Mucosa of descending colon (tissue), 3 donors: Measurements from ENCODE around the gene RNF227. TPM values are rescaled to one million over a fixed set of nuclear protein-coding genes. Genes with fewer than 3 reads are reported as not detected.

ENCODE experiments used
- ATAC-seq: fragments of 200-7000 bp; cut with Tn5 transposase; one replicate; pipeline ENCODE4 v1.9.1; 2020; ENCODE audit warnings: mild to moderate bottlenecking, moderate library complexity
- DNase-seq, 3 donors: peaks; one replicate each; pipeline ENCODE4 v3.0.0-alpha.2; 2020
- H3K36me3 ChIP-seq: fragments of 200-600 bp; one replicate; pipeline ENCODE4 v1.8.0; 2021; ENCODE audit warnings: low read depth, mild to moderate bottlenecking
- H3K4me1 ChIP-seq: fragments of 200-600 bp; one replicate; pipeline ENCODE4 v1.8.0; 2021; ENCODE audit warnings: low read depth, mild to moderate bottlenecking
- H3K4me3 ChIP-seq: fragments of 200-600 bp; one replicate; pipeline ENCODE4 v1.8.0; 2021; ENCODE audit warnings: mild to moderate bottlenecking
- H3K9me3 ChIP-seq: fragments of 200-600 bp; one replicate; pipeline ENCODE4 v1.8.0; 2021; ENCODE audit warnings: mild to moderate bottlenecking
- CTCF ChIP-seq: fragments of 200-600 bp; IDR thresholded peaks from one replicate; pipeline ENCODE4 v1.8.0; 2022; ENCODE audit warnings: antibody characterized with exemption, mild to moderate bottlenecking
- intact Hi-C, 2 donors: fragments of 100-400 bp; cut with DNase I in 1 of 2; cut with micrococcal nuclease in 1 of 2; formaldehyde crosslinking; loops; one replicate each; pipeline versions ENCODE4 v1.11.0 to v1.11.1; 2022; cut with DNase I, micrococcal nuclease
- total RNA-seq, 3 donors: library from RNA; stranded (reverse); fragmentation: NEBNext Ultra II Directional in 2 of 3; extraction: Animal tissue kit (Norgen Biotek cat#: 25700) in 2 of 3; gene quantifications; one replicate each; pipeline versions ENCODE4 v1.2.1 to v1.2.4, GENCODE V29; 2021 to 2023
- donor health status: DM: no; HTN: no; CAD: no; lungs with moderate emphysema.
- donor health status: DM: no; HTN: no; CAD: no.
- donor health status: DM: no; HTN: yes; CAD: no.

RNF227 gene
- total RNA-seq, 3 donors from 2014 or later, result 1.4 to 3.0 (median 2.4) TPM

DNA sequence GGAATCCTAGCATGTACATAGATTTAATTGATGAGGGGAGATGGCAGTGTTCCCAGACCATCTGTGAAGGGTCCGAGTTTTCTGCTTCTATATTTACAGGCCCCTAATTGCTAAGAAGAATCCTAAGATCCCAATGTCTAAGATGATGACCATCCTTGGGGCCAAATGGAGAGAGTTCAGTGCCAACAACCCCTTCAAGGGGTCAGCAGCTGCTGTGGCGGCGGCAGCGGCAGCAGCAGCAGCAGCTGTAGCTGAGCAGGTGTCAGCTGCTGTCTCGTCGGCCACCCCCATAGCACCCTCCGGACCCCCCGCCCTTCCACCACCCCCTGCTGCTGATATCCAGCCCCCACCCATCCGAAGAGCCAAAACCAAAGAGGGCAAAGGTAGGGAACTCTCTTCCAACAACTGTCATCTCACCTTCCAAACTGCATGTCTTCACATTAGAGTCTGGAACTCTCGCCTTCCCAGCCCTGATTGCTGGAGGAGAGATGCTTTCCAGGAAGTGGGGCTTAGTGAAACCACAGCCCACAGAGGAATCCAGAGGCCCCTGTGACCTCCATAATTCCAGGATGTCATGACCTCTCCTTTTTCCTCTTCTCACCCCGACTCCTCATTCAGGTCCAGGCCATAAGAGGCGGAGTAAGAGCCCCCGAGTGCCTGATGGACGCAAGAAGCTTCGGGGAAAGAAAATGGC lies 22.8 kb downstream of the RNF227 start:
- intact Hi-C loops, result no loop called here
- no peaks in the 10 kb centered on the region for H3K9me3 ChIP-seq

GRCh38 chr17:7889166-7889955 lies 26.7 kb downstream of the RNF227 start:
- Histone ChIP-seq H3K36me3 (no peaks in the 10 kb centered on the region), H3K4me3 (no peak overlapping the region), H3K9me3 (no peaks in the 10 kb centered on the region), H3K4me1 (peaks cover 35% of the 10 kb centered on the region)
- peak; percentile 95 to 98 (median 97) for DNase-seq
- peak; percentile 61 for ATAC-seq
- peak; percentile 30 for TF ChIP-seq CTCF
- intact Hi-C loops, result no loop called here

More for the DNA sequence above, 22.8 kb downstream of the RNF227 start:
- ATAC-seq (no peak), DNase-seq (no peak)
- no peak overlapping the region for H3K4me3 ChIP-seq
- H3K4me1 ChIP-seq, result peaks cover 17% of the 10 kb centered on the region
- no peak for TF ChIP-seq CTCF
- H3K36me3 ChIP-seq, result peaks cover 3% of the 10 kb centered on the region

DNA sequence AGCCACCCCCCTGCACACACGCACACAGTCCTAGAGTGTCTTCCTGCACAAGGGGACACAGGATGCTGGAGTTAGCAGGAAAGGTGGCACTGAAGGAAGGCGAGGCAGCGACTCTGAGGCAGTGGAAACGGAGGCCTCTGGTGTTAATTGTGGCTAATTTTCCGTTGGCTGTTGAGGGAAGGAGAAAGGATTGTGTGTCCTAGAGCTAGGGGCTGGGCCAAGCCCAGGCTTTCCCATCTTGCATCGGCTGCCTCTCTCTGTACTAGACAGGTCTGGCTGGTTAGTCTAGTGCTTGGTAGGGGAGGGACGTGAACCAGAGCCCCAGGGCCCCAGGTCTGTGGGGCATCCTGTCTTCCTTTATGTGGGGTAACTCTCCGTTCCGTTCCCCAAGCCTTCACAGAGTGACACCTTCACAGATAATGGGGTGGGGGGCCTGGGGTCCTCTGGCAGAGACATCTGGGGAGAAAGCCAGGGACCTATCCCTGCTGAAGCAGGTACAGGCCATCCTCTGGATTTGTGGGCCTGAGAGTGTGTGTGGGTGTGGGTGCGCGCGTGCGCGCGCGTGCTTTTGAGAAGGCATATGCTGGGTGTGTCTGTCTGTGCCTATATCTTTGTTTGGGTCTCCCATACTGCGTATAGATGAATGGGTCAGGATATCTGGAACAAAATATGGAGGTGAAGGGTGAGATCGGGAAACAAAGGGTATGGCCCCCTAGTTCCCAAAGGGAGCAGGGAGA lies 27.7 kb downstream of the RNF227 start, which contains the start of gene CHD3:
CHD3 (plus strand) TSS at position 606 of the 737 bp plus-strand sequence. CDS start 212 bp downstream, outside the sequence.
- DNase-seq, result peak; percentile 68 to 74 (median 70)
- ATAC-seq, result peak; percentile 39

DNA sequence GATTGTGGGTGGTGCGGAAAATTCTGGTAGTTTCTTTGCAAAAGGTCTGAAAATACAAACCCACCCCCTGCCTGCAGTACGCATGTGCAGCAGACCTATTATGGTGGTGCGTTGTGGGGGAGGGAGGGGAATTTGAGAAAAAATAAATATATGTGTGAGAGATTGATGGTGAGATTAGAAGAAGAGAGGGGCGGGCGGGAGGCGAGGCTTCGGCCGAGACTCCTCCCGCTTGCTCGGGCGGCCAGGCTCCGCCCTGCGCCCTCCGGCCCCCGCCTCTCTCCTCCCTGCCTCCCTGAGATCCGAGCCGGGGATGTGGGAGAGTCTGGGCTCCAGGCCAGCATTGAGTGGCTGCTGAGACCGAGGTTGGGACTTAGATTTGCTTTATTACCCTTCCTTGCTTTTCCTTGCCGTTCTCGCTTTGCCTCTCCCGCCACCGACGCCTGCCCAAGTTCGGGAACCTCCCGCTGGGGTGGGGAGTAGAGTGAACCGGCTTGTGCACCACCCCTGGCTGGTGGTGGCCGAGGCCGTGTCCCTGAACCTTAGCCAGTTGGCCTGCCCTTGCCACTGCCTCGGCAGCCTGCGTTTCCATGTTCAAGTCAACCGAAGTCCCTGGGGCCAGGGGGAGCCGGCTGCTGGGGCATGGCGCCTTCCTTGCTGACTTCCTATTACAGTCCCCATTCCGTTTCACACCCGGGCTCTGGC lies 28.5 kb downstream of the RNF227 start:
- peak; percentile 85 for ATAC-seq
- peak; percentile 6 for TF ChIP-seq CTCF
- intact Hi-C loops, result no loop called here
- Histone ChIP-seq H3K4me1 (peaks cover 38% of the 10 kb centered on the region), H3K9me3 (no peaks in the 10 kb centered on the region), H3K36me3 (no peaks in the 10 kb centered on the region), H3K4me3 (peak overlapping the region; percentile 14)
- DNase-seq, result peak; percentile 94 to 95 (median 94)

More for the DNA sequence above, 27.7 kb downstream of the RNF227 start, which contains the start of gene CHD3:
- Histone ChIP-seq H3K9me3 (no peaks in the 10 kb centered on the region), H3K4me3 (peak within 1 kb of the TSS; percentile 14), H3K4me1 (peaks cover 35% of the 10 kb centered on the region), H3K36me3 (no peaks in the 10 kb centered on the region)
- no peak for TF ChIP-seq CTCF
- intact Hi-C loops, result no loop called here

GRCh38 chr17:7887038-7887481 lies 29.0 kb downstream of the RNF227 start:
- H3K4me1 ChIP-seq, result peaks cover 42% of the 10 kb centered on the region

More at GRCh38 chr17:7887038-7887481, 29.0 kb downstream of the RNF227 start:
- no peak overlapping the region for H3K4me3 ChIP-seq
- ATAC-seq, result no peak
- H3K36me3 ChIP-seq, result no peaks in the 10 kb centered on the region
- DNase-seq, result peak in 1 of 3 donors; percentile 25
- no peaks in the 10 kb centered on the region for H3K9me3 ChIP-seq
- intact Hi-C loops, result no loop called here
- no peak for TF ChIP-seq CTCF
